GM18861 (cell line): ENCODE results near the gene HOXB7.

Experiments used
- ATAC-seq: cut with Tn5 transposase; IDR thresholded peaks from one replicate; pipeline ENCODE4 v1.9.1; 2021; ENCODE audit not compliant: unreplicated experiment

HOXB7 gene

DNA sequence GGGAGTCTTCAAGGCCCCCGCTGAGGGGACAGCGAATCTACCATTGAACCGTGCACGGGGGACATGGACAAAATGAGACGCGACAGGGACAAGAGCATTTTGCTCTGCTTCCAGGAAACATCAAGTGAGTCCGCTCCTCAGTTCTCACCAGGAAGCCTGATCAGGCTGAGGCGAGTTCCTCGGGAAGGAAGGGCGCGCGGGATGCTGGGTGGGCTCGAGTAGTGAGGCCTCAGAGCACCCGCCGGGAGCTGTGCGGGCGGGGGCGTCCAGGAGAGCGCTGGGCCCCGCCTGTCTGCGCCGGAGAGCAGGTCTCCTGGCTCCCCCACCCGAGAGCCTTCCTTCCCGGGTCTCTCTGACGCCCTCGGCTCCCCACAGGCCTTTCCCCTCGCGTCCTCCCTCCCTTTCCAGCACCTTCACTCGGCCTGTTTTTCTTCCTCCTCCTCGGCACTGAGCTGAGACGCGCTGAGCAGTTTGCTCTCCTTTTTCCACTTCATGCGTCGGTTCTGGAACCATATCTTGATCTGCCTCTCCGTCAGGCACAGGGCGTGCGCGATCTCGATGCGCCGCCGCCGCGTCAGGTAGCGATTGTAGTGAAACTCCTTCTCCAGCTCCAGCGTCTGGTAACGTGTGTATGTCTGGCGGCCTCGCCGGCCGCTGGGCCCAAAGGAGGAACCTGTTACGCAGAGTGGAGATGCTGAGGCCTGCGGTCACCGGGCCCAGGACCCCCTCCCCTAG lies 14.7 kb downstream of the HOXB7 start:
- ATAC-seq: no peak

DNA sequence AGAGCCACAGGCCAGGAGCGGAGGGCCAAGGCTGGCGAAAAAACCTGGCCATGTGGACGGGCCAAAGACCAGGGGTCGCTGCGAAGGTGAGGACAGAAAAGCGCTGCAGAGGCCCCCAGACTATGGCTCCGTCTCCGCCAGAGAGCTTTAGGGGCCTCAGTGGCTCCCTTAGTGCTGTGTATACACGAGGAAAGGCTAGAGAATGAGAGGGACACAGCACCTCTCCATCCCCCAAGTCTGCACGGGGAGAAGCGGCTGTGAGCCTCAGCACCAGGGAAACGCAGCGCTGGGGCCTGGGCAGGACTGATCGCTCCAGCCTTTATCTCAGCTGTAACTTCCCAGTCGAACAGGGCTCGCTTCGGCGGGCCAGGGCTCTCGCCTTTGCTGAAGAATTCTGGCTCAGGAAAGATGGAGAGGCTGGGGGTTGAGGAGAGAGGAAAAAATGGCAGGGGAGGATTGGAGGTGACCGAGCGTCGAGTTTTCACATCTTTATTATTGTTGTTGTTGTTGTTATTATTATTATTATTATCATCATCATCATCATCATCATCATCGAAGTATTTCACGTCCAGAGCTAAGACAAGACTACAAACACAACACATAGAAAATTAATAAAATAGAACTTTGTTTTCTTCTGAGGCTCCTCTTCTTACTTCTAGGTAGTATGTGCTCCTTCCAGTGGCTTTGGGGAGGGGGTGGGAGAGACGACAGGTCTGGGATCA lies 15.4 kb downstream of the HOXB7 start:
- no peak for ATAC-seq

DNA sequence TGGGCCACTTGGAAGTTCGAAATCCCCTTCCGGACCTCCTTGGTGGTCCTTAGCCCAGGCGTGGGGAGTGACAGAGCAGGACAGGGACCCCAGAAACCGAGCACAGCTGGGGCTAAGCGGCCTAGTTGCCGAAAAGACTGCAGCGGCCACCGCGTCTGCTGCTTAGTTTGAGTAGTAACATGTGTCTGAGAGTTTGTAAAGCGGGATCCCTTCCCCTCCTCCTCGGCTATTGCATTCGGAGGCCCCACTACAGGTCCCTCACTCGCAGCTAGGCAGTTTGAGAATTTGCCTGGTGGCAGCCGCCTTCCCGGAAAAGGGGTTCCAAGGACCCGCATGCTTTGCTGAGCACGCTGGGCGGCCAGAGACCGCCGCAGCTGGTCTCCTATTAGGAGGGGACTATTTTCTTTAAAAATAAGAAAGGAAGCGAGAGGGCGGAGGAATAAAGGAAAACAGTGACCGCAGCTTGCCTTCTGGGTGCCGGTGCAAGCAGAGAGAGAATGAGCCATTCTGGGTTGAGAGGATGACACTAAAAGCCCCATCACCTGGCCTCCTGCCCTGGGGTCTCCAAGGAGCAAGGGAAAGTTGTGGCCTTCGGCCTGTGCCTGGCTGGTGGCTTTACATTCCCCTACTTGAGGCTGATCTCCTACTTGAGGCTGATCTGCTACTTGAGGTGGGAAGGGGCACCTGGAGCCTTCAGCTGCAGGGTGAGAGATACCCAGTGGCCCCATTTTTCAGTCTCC lies 16.1 kb downstream of the HOXB7 start:
- ATAC-seq: no peak

DNA sequence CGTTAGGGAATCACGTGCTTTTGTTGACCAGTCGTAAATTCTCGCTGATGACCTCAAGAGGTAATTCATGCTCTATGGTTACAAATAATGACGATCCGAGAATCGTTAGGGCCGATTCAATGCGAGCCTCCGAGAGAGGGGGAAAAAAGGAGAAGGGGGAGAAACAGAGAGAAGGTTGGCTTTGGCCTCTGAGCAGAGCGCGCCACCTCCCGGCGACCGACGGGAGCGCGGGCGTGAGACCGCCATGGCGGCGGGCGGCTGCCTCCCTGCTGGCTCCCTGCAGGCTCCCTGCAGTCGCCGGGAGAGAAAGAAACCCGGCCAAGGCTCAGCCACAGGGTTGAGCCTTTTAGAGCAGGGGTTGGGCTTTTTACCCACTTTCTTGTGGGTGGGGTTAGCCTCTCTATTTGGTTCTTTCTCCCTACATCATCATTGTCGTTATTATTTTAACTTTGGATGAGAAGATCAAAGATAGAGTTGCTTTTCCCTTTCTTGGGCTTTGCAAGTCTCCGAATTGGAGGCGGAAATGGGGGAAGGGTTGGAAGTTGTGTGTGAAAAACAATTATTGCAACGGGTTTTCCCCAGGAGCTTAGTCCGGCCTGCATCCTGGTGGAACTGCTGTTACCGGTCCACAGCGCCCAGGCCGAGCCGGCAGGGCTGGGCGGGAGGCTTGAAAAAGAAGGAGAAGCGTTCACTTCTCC lies 16.8 kb downstream of the HOXB7 start:
- ATAC-seq: no peak

- no peak for ATAC-seq
Measured at GRCh38 chr17:48593126-48593829, 17.5 kb downstream of the HOXB7 start, which contains the start of gene HOXB5. Gene HOXB5 (minus strand): TSS chr17:48593779. CDS start chr17:48593682, 97 bp downstream.

DNA sequence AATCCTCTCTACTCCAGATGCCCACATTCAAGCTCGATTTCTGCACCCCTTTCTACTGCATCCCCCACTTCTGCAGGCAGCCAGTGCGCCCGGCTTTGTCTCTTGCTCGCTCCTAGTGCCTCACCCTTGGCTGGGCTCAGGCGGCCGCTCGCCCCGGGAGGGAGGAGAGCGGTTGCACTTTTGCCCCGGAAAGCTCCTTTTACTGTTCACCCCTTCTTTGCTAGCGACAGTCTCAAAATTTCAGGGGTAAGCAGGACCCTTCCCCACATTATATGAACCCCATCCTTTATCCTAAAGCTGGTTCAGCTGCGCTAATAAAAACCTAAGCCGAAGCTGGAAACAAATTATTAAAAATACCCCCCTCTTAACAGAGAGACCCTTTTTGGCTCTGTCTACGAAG lies 18.2 kb downstream of the HOXB7 start:
- ATAC-seq: no peak

DNA sequence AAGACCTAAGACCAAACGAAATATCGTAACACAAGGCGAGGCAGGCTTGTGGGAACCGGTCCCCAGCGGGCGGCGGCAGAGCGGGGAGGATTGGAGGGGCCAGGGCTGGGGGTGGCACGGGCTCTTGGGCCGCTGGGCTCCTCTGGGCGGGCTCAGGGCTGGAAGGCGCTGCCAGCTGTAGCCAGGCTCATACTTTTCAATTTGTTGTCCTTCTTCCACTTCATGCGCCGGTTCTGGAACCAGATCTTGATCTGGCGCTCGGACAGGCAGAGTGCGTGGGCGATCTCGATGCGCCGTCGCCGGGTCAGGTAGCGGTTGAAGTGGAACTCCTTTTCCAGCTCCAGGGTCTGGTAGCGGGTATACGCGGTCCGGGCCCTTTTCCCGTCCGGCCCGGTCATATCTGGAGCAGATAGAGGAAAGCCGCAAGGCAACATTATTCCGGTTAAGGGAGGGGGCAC lies 18.7 kb downstream of the HOXB7 start:
- ATAC-seq: no peak

- ATAC-seq: no peak
Measured at GRCh38 chr17:48591255-48592056, 19.4 kb downstream of the HOXB7 start.

DNA sequence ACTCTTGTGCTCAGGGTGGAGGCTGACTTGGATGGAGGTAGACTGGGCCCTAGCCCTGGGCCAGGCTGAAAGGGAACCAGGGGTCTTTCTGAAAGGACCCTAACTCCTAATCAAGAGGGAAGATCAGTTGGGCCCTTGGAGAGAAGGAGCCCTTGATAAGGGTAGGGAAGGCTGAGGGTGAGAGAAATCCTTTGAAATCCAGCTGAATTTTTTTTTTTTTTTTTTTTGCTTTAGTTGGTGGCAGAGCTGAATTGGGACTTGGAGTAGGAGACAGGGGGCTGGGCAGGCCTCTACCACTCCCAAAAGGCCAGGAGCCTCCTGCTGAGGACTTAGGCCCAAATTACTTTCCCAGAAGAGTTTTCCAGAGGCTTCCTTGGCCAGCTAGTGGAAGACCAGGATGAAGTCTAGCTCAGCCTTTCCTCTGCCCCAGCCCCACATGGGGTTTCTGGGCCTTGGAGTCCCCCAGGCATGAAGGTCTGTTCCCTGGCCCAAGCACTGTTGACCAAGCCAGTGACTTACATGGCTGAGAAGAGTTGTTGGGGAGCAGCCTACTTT lies 20.1 kb downstream of the HOXB7 start:
- no peak for ATAC-seq

DNA sequence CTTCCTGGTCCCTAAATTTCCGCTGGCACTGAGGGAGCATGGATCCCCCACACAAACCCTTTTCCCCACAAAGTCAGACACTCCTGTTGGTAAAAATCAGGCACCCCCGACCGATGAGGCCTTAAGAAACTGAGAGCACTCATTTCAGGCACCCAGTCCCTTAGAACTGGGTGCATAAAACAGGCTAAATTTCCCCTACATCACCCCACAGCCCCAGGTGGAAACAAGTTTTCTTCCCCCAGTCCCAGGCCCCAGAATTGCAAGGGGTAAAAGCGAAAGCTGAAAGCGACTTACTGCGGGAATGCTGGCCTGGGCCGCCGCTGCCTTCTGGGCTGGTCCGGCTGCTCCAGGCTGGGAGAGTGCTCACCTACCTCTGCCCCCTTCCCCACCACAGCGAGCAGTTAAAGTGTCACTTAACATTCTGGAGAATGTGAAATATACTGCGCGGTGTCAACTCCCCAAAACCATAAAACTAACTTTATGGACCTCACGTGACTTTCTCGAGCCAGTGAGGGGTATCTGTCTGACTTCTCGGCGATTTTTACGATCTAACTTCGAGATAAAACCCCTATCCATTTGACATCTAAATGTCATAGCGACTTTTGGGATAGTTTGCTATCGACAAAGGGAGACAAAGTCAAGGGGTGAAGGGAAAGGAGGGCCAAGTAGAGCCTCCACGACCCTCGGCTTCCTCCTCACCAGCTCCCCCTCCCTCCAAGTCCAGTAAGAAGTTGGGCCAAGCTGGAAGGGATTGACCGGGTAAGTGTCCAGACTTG lies 20.8 kb downstream of the HOXB7 start, which contains the start of gene HOXB3:
TSS of gene HOXB3 (minus strand) at position 411 of the 776 bp plus-strand sequence. CDS start 37,767 bp downstream, outside the sequence.
- no peak for ATAC-seq

DNA sequence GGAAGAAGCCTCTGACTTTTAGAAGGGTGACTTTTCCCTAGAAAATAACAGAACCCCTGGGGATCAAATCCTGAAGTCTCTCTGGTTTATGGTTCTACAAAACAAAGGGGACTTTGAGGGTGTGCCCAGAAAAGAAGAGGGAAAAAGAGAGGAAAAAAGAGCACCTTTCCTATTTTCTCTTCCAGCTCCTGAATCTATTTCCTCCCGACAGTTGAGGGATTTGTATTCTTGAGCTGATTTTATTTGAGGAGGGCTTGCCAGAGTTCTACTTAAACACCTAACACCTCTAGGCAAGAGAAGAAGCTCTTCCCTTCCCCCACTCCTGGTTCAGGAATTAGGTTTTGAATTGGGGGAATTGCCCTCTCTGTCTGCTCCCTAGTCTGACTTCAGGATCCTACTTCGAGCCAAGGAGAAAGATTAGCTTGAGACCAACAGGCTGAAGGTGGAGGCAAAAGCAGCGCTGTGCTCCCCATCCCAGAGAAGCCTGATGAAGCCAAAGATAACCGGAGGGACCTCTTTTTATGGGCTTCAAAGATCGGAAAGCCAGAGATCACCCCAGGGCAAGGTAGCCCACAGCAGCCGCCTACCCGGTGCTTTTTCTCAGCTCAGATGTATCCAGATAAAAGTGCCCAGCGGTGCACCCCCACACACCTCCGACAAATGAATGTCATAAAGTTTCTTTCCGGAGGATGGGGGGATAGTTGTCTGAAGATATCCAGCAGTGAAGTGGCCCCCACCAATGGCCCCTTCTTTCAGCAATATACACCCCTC lies 21.6 kb downstream of the HOXB7 start:
- ATAC-seq: no peak

- no peak for ATAC-seq
Measured at GRCh38 chr17:48588528-48588927, 22.3 kb downstream of the HOXB7 start.

DNA sequence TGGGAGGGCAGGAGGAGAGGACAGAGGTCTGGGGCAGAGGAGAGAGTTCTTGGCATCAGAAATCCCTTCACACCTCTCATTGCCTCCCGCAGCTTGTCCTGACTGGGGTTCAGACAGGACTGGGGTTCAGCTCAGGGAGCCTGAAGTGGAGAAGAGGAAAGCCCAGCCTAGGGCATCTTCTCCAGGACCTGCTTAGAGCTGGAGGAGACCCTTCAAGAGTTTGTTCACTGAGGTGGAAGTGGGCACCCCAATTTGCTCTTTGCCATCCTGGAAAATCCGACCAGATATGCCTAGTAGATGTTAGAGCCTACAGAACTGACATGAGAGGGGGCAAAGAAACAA lies 22.8 kb downstream of the HOXB7 start:
- ATAC-seq: no peak

- no peak for ATAC-seq
Measured at GRCh38 chr17:48587276-48588073, 23.3 kb downstream of the HOXB7 start.

DNA sequence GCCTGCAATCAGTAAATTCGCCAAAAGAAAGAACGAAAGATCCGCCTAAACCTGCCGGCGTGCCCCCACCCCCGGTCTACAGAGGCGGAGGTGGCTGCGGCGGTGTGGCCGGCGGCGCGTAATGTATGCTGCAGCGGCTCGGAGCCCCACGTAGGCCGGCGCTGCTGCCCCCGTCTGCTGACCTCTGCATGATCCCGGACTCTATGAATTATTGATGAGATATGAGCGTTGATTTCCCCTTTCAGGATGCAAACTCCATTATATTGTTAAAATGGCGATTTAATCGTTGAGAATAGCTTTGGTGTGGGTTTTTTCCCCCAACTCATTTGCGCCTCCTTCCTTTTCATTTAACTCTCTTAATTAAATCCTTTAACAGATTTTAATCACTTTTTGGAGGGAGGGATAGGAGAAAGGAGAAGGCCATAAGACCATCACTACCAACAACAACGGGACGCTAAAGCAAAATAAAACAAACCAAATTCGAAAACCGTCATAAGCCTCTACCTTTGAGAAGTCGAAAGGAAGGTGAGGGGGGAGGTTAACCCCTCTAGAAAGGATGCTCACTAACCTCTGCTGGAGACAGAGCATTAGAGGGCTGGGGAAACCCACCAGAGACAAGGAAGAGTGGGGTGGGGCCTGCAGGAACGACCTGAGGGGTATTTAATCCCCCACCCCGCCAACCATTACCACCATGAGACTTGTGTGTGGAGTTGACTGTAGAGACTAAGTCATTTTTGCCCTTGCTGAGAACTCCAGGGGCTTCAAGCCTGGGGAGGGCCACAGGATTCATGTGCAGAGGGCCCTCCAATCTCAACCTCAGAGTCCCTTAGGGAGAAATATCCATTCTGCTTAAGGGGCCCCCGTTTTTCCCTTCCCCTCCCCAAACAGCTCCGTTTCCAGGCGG lies 24.2 kb downstream of the HOXB7 start:
- no peak for ATAC-seq

DNA sequence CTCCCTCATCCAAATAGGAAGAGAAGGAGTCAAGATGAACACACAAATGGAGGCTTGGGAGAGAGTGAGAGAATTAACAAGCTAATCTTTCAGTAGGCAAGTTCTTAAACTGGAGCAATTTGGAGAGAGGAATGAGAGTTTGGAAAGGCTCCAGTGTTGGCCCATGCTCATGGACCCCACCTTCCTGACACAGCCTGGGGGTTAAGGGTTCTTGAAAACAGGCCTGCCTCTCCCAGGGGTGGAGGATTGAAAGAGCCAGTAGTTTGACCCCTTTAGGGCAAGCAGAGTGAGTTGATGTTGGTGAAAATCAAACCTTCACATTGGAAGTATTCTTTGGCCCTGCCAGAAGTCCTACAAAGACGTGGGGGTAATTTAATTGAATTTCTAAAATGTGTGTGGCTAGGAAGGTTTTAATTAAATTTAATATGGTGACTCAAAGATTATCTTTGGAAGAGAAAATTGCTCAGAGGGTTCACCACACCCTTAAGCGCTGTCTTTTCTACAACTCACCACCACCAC lies 26.5 kb downstream of the HOXB7 start:
- ATAC-seq: no peak
